ENCODE data around the gene FRMD4A.
"Not testable (repeated sequence)": the region's sequence is repeated elsewhere in the genome, so short reads cannot be mapped to it uniquely, and the experiment has no call there.

The FRMD4A gene

DNA sequence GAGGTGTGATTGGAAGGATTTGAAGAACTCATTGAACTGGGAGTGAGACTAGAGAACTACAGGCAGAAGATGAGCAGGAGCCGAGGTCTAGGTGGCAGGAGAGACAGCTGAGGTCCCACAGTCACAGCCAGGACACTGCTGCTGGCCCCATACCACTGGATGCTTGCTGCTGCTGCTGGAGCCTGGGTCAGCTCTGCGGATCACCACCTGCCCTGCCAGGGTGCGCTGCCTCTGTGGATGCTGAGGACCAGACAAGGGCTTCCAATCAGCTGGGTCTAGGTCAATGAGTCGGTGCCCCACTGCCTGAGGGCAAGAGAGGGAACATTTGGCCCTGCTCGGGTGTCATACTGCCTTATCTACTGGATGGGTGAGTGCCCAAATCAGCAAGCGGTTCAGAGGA, 94.4 kb downstream of the FRMD4A start:
- DNase-seq = no peak

DNA sequence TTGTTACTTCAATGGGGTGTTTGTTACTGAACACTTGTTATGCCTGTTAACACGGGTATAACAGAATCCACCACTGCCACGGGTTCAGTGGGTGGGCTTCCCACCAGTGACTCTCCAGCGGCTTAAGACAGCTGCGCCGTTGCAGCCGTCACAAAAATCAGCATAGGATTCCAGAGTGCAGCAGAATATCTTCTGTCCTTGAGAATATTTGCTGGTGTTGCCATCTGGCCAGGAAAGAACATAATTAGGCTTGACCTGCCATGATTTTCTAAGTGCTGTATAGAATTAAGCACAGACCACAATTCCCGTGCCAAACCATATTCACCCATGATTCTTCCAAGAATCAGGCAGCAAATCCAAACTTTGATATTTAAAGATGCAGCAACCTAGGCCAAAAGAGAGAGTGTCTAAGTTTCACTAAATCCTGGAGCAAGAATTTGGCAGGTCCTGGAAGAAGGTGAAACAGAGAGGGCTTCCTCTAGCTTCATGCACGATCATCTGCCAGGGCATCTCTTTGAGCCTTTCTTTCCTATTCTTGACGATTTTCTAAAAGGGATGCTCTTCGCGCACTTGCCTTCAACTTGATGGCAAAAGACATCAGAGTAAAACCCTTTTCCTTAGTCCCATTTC, 95.0 kb downstream of the FRMD4A start:
- DNase-seq = no peak

DNA sequence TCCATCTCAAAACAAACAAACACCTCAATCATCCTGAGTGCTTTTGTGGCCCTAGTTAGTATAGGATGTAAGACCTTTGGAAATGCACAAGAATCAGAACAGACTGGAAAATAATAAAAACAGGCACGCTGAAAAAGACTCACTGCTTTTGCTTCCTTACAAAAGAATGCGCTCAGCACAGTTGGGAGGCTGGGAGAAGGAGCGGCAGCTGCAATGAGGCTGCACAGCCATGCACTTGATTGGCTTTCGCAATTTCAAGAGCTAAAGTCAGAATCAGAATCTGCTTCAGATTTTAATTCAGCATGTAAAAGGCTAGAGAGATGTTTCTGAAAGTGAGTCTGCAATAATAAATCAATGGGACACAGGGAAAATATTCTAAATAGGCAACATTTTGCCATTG, 97.2 kb downstream of the FRMD4A start:
- DNase-seq = no peak

DNA sequence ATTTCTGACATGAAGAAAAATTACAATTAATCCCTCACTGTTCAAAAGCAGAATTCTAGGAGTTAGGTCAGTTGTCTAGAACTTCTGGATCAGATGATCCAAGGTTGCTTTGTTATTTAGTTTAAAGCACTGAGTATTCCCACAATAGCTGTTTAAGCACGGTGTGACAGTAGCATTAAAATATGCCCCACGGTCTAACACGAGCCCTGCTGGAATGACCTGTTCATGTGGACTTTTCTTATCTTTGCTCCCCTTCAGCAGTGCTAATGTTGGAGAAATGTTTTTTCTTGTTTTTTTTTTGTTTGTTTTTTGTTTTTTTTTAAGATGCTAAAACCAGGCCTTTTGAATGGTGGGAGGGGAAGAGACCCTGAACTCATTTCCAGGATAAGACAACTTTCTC, 101.9 kb downstream of the FRMD4A start:
- not testable (repeated sequence) for DNase-seq

DNA sequence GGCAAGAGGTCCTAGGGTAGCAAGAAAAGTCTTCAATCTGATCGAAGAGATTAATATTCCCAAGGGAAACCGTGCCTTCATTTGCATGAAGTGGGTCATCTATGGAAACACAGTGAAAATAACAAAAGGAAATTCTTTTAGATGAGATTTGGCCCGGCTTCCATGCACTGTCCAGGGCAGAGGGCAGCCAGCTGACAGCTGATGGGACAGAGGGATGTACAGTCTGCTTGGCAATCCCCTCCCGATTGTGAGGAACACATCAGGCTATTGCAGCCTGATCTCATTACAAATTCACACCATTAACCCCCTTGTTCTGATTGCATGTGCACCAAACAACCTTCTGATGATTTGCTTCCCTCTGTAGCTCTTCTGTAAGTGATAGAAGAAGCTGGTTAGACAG, 105.3 kb downstream of the FRMD4A start:
- no peak for DNase-seq

DNA sequence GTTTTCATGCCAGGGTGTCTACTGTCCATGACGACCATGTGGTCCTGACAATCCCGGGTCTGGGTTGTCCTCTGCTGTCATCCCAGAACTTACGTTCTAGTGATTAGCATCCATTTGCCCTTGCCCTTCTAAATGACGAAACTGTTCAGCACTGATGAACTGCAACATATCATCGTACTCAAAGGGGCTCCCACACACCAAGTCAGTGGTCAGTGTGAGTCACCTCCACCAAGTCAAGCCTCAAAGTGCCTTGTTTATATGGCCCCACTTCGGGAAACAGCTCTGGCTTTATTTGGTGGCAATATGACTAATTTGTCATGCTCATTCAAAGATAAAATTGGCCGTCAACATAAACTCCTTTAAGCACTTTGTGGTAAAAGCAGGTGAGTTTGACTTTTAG, 110.7 kb downstream of the FRMD4A start:
- no peak for DNase-seq

DNA sequence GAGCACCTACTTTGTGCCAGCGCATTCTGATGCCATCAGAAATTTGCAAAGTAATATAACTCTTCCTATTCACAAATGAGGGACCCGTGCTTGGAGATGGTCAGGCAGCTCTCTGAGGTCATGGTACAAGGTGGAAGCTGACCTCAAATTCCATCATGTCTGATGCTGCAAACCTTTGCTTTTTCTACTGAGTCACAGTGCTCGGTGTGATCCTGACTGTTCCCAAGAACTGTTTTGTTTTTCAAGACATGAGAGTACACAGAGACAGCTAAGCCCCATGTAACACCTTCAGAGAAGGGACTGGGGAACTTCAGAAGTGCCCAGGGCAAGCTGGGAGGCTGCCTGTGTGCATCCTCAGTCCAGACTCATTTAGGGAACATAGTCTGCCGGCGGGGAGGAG, 111.3 kb downstream of the FRMD4A start:
- no peak for DNase-seq

DNA sequence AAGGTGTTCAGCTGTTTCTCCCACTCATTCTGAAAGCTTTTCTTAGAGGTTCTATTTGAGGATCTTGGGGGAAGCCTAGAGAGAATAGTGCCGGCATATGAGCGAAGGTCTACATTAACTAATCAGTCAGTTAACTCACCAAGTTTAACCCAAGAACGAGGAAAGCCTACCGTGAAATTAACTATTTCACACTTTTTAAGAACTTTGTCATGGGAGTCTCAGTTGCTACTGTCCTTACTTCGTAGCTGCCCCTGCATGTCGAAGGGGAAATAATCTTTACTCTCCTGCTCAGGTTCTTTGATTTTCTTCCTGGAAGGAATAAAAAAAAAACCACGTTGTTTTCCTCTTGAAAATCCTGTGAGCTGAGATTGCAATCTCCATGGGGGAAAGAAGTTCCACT, 115.1 kb downstream of the FRMD4A start:
- DNase-seq = no peak

DNA sequence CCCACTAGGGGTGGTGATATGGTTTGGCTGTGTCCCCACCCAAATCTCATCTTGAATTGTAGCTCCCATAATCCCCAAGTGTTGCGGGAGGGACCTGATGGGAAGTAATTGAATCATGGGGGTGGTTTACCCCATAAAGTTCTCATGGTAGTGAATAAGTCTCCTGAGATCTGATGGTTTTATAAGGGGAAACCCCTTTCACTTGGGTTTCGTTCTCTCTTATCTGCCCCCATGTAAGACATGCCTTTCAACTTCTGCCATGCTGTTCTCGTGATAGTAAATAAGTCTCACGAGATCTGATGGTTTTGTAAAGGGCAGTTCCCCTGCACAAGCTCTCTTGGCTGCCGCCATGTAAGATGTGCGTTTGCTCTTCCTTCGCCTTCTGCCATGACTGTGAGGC, 117.0 kb downstream of the FRMD4A start:
- DNase-seq = not testable (repeated sequence)

DNA sequence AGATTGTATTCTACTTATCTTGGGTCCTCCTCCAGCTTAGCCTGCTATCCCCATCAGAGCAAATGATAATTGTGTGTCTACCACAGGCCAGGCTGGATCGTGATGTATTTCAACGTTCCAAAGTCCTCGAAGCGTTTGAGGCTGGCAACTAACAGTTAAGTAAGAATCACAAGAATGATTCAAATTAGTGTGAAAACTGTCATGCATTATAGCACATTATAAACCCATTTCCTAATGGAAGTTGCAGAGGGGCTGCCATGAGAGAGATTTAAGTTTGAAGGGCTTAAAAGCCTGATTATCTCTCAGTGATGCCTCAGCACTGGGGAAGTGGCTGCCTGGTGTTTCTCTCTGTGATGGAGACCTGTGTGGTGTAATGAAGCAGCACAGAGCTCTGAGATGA, 119.1 kb downstream of the FRMD4A start:
- no peak for DNase-seq

DNA sequence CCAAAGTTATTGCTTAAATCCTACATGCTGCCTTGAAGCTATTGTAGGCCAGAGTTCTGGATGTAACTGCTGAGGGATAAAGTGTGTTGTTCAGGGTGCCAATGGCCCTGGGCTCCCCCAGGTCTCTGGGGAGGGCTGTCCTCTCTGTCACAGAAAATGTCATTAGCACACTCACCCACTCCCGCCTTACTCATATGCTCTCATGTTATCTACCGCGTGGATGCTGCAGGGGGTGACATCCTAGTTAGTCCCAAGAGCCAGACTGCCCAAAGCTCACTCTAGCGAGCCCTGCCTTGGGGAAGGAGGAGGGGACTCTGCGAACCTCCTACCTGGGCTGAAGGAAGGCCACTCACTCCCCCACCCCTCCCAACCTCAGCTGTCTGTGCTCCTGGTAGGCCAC, 122.5 kb downstream of the FRMD4A start:
- DNase-seq = no peak

DNA sequence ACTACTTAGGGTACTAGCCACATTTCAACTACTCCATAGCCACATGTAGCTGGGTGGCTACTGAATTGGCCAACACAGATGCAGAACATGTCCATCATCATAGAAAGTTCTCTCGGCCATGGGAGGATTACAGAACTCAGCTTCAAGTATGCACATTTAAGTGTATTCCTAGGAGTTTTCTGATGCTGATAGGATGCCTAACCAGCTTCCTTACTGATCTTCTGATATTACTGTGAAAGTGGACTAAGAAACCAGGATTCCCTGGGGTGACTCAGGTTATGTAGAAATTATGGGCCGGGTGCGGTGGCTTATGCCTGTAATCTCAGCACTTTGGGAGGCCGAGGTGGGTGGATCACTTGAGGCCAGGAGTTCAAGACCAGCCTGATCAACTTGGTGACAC, 125.5 kb downstream of the FRMD4A start:
- no peak for DNase-seq

DNA sequence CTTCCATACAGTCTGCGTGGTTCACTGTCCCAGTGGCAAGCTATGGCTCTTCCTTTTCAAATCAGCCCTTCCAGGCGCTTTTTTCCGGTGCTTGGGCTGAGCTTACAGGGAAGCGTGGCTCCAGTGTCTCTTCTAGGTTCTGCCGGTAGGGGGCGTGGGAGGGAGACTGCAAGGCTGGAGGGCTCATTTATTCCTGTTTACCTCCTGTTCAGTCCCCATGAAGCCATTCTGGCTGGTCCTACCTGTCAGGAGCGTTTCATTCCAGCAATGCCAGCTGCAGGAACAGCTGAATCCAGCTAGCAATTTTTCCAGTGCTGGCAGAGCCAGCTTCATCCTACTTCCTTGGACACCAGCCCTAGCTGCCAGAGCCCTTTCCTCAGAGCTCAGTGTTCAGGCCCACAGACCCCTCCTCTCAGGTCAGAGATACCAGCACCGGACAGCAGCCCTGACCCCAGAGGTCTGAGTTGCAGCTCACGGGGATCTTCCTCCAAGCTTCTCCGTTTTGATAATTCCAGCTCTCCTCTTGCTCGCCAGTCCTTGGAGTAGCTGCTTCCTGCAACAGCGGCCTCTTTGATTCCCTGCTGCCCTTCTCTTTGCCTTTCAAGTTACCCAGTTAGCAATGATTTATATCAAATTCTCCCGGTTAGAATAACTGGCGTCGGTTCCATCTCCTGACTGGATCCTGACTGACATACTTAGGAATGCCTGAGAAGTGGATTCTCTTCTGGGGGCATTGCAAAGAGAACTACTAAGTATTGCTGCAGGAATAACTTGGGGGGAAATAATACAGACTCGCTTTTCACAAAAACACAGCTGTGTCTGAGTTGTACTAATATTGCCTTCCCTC, 129.8 kb downstream of the FRMD4A start:
- no peak for DNase-seq

DNA sequence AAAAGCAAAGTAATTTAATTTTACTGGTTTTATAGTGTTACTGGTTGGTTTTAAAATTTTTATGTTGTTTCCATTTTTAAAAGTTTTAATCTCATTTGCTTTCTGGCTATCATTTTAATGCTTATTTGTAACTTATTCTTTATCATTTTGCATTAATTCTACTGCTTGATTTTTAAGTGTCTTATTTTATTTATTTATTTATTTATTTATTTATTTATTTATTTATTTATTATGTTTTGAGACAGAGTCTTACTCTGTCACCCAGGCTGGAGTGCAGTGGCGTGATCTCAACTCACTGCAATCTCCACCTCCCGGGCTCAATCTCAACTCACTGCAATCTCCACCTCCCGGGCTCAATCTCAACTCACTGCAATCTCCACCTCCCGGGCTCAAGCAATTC, 131.6 kb downstream of the FRMD4A start:
- DNase-seq = not testable (repeated sequence)

DNA sequence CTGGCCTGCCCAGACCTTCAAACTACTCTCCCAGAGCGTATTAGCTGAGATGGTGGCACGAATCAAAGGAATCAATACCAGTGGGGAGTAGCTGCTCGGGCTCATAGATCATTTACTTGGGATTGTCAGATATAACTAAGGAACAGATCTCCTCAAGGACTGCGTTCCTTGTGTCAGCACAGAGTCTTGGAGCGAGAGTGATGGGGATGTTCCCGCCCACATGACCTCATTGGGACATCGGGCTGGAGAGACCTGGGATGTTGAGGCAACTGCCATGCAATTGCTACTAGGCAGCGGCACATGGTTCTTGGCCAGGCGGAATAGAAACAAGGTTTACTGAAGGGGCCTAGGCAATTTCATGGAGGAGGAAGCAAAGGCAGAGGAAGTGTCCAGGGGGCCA, 132.6 kb downstream of the FRMD4A start:
- no peak for DNase-seq

DNA sequence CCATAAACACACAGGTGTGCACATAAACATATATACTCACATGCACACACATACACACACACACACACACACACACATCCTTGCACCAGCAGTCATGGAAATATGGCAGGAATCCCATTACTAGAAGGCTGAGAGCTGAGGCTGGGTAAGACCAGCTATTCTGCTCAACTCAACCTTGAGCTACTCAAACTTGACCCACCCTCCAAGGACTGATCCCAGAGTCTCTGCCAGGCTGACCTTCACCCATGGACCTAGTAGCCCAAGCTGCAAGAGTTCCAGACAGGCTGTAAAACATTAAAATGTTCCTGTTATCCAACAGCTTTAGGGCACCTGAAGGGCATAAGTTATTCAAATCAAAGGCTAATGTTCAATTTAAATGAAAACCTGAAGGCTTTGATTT, 134.6 kb downstream of the FRMD4A start:
- DNase-seq = no peak

DNA sequence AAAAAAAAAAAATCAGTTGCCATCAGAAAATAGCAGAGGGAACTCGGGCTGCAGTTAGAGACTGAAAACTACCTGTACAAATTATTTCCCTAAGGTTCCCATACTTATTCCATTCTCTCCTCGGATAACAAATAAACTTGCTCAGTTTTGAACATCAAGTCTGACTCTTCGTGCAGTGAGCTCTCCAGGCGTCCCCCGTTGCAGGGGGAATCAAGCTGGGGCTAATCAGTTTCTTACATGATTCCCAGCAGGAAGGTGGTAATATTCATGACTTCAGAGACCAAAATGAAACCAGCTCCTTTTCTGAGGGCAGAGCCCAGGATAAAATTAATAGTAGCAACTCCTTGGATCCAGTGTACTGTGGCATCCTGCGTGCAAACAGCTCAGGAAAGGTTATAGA, 135.3 kb downstream of the FRMD4A start:
- no peak for DNase-seq

DNA sequence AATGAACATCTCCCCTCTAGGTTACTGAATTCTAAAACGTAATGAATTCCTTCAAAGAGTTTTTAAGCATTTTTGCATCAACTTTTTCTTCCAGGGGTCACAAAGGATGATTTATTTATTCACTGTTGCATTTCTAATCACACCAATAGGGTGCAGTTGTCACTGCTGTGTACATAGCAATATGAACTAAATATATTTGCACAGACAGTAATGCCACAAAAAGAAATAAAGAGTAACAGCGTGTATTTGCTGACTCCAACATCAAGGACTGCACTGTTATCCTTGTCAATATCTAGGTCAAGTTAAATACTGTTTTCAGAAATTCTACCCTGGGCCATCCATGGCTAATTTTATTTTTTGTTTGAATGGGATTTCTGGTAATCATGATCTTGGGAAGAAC, 138.0 kb downstream of the FRMD4A start:
- no peak for DNase-seq

DNA sequence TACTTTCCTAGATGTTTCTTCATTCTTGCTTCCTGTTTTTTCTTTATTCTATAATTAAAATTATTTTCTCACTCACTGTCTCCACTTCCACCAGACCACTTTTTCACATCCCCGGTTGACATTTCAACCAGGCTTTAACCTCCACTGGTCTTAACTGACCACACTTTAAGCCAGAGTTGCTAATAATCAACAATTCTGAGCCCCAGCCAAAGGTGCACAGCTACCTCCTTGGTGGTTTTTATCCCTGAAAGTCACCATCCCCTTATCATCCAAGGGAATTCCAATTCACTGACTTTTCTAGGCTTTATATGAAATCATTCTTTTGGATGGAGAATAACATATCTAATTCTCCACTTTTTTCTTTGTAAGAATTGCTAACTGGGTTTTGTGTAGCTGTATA, 138.9 kb downstream of the FRMD4A start:
- no peak for DNase-seq

DNA sequence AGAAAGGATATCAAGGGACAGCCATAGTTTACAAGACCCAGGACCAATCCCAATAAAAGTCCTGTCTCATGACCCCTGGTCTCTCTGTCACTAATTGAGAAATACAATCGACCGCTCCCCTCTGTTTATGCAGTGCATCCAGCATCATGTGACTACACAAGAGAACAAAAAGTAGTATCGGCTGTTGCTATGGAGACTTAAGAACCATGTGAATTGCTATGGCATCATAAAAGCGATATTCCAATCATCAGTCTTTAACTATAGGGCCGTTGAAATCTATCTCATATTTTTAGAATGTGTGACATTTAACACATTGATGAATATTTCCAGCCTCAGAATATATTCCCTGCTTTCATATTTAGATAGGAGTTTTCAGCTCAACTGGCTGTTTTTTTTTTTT, 139.3 kb downstream of the FRMD4A start:
- no peak for DNase-seq

DNA sequence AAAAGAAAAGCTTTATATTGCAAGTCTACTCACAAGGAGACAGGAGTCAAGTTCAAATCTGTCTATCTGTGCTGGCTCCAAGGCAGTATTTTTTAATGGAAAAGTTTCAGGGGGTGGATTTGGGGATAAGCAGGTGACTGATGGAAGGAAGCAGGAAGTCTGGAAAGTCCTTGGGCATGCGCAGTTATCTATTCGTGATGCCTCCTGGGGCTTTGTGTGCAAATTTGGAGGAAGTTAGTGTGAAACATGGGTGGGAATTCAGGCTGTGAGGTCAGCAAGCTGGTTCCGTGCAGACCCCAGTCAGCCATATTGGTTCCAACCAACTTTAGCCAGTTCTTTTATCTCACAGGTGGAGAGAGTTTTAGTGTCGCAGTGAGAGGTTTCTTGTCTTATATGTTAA, 140.0 kb downstream of the FRMD4A start:
- DNase-seq = no peak

DNA sequence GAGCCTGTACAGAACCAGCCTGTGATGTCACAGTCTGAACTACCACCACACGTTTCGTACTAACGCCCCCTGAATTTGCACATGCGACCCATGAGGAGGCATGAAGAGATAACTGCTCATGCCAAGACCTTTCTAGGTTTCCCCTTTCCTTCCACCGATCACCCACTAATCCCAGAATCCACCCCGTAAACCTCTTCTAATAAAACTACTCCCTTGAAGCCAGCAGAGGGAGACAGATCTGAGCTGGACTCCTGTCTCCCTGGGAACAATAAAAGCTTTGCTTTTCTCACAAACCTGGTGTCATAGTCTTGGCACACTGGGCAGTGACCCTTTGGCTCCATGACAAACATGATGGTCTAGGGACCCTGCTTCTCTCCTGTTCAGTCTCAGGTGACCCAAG, 144.5 kb downstream of the FRMD4A start:
- DNase-seq = no peak

DNA sequence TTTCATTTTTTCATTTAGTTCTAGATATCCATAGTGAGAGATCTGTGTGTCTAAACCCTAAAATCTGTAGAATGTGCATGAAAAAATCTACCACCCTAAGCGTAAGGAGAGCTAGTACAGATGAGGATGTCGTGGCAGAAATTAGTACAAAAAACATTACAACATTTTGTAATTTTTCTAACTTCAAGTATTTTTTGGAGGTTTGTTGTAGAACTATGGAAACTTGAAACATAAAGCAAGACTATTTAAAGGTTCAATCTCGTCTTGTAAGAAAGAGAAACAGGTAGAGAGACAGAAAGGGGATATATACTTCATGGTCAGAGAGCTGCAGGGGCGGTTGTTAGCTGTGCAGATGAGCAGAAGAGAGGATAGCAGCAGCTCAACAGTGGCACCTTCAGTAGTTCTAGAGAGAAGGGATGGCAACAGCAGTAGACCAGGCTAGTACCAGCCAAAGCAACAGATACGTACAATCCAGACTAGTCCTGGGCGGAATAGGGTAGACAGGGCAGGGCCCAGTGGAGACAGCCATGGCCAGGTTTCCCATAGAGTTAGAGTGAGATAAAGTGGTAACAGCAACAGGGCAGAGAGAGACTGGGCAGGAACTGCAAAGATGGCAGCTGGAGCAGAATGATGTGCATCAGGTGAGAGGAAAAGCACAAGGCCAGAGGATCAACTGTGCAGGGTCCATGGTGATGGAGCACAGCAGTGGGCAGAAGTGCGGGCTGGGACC, 145.2 kb downstream of the FRMD4A start:
- DNase-seq = peak; percentile 38

DNA sequence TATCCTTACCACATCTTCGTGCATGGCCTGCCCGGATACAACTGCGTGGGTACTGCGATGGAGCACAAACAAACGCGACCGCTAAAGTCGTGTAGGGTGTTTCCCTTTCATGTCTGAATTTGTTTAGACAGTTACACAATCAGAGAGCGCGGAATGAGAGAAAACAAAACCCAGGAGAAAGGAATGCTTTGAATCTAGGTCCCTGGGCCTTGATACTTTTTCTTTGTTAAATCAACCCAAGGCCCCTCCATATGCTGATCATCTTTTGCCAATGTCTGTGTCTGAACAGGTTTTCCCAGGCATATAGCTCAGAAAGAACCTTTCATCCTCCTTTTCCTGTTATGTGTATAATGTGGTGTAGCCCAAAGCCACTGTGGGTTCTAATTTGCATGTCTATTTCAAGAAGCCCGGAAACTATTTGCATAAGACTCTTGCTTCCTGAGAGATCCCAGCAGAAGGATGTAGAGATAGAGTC, 145.8 kb downstream of the FRMD4A start:
- DNase-seq = peak; percentile 31

All from activated T-cell treated with anti-CD3 and anti-CD28 coated beads, Interleukin-2, amount 50 U/mL, for 1 hour (primary cell).